Upper lobe of right lung (tissue), 1 donor: ENCODE results near the gene AMOTL2. TPM values are rescaled to one million over a fixed set of nuclear protein-coding genes. Genes with fewer than 3 reads are reported as not detected.

Experiments
- ATAC-seq: fragments of 200-7000 bp; cut with Tn5 transposase; one replicate; pipeline ENCODE4 v1.9.1; 2020; ENCODE audit warnings: mild to moderate bottlenecking, moderate library complexity
- DNase-seq: peaks from one replicate; pipeline ENCODE4 v3.0.0-alpha.2; 2020
- H3K27ac ChIP-seq: fragments of 200-600 bp; one replicate; pipeline ENCODE4 v1.8.0; 2022
- H3K27me3 ChIP-seq: fragments of 200-600 bp; one replicate; pipeline ENCODE4 v1.8.0; 2022; ENCODE audit warnings: mild to moderate bottlenecking
- H3K36me3 ChIP-seq: fragments of 200-600 bp; one replicate; pipeline ENCODE4 v1.8.0; 2022
- H3K4me1 ChIP-seq: fragments of 200-600 bp; one replicate; pipeline ENCODE4 v1.8.0; 2022
- H3K4me3 ChIP-seq: fragments of 200-600 bp; one replicate; pipeline ENCODE4 v1.8.0; 2022; ENCODE audit warnings: mild to moderate bottlenecking
- H3K9me3 ChIP-seq: fragments of 200-600 bp; one replicate; pipeline ENCODE4 v1.8.0; 2022
- CTCF ChIP-seq: fragments of 200-600 bp; IDR thresholded peaks from one replicate; pipeline ENCODE4 v1.8.0; 2022; ENCODE audit warnings: antibody characterized with exemption
- intact Hi-C: fragments of 100-400 bp; cut with DNase I; formaldehyde crosslinking; loops from one replicate; pipeline ENCODE4 v1.11.0; 2022
- total RNA-seq: library from RNA; stranded (reverse); fragmentation: NEBNext Ultra II Directional; extraction: Animal tissue kit (Norgen Biotek cat#: 25700); gene quantifications from one replicate; pipeline ENCODE4 v1.2.1, GENCODE V29; 2021
- donor health status: DM: no; HTN: yes; CAD: no; lungs with severe emphysema.

The AMOTL2 gene
- total RNA-seq, 1 donor from 2014 or later, result 119 TPM

- Histone ChIP-seq H3K36me3 (no peaks in the 10 kb centered on the region), H3K27me3 (no peaks in the 10 kb centered on the region), H3K9me3 (no peaks in the 10 kb centered on the region), H3K27ac (no peak overlapping the region), H3K4me3 (no peak overlapping the region), H3K4me1 (peaks cover 12% of the 10 kb centered on the region)
- DNase-seq, result no peak
- intact Hi-C loops, result no loop called here
- ATAC-seq, result no peak
- TF ChIP-seq CTCF, result no peak
These were observed 33.0 kb upstream of the AMOTL2 start for GRCh38 chr3:134407239-134407625.

- Histone ChIP-seq H3K9me3 (no peaks in the 10 kb centered on the region), H3K27me3 (no peaks in the 10 kb centered on the region), H3K27ac (no peak overlapping the region), H3K4me1 (peaks cover 12% of the 10 kb centered on the region), H3K36me3 (no peaks in the 10 kb centered on the region), H3K4me3 (peak overlapping the region; percentile 46)
- DNase-seq (peak; percentile 74), ATAC-seq (peak; percentile 78)
- intact Hi-C loops, result no loop called here
- no peak for TF ChIP-seq CTCF
These were observed 32.3 kb upstream of the AMOTL2 start for GRCh38 chr3:134406331-134407238.

GRCh38 chr3:134404366-134404885, 30.2 kb upstream of the AMOTL2 start:
- no peaks in the 10 kb centered on the region for H3K36me3 ChIP-seq
- no peaks in the 10 kb centered on the region for H3K27me3 ChIP-seq
- H3K4me1 ChIP-seq, result peaks cover 12% of the 10 kb centered on the region
- intact Hi-C loops, result no loop called here
- no peak for DNase-seq
- no peak for TF ChIP-seq CTCF
- H3K4me3 ChIP-seq, result no peak overlapping the region
- no peak overlapping the region for H3K27ac ChIP-seq
- no peaks in the 10 kb centered on the region for H3K9me3 ChIP-seq
- ATAC-seq, result no peak

GRCh38 chr3:134397755-134398154, 23.5 kb upstream of the AMOTL2 start:
- H3K27me3 ChIP-seq, result no peaks in the 10 kb centered on the region
- intact Hi-C loops, result no loop called here
- no peak for TF ChIP-seq CTCF

GRCh38 chr3:134395103-134395502, 20.9 kb upstream of the AMOTL2 start:
- intact Hi-C loops, result no loop called here
- DNase-seq, result no peak
- Histone ChIP-seq H3K27me3 (no peaks in the 10 kb centered on the region), H3K9me3 (no peaks in the 10 kb centered on the region), H3K36me3 (no peaks in the 10 kb centered on the region), H3K4me3 (no peak overlapping the region), H3K4me1 (no peaks in the 10 kb centered on the region), H3K27ac (no peak overlapping the region)
- TF ChIP-seq CTCF, result no peak
- ATAC-seq, result no peak

More at GRCh38 chr3:134397755-134398154, 23.5 kb upstream of the AMOTL2 start:
- DNase-seq (no peak), ATAC-seq (no peak)
- Histone ChIP-seq H3K9me3 (no peaks in the 10 kb centered on the region), H3K4me1 (no peaks in the 10 kb centered on the region), H3K27ac (no peak overlapping the region), H3K36me3 (no peaks in the 10 kb centered on the region), H3K4me3 (no peak overlapping the region)
